Caki2 (cell line): ENCODE data around the gene SAP30BP. TPM values are rescaled to one million over a fixed set of nuclear protein-coding genes. Genes with fewer than 3 reads are reported as not detected.
A peak's percentile ranks its signal among the peaks of the same experiment; 100 is the strongest.
"Not testable (repeated sequence)": the region's sequence is repeated elsewhere in the genome, so short reads cannot be mapped to it uniquely, and the experiment has no call there.

Source experiments
- DNase-seq: peaks from one replicate; pipeline ENCODE4 v3.0.0-alpha.2; 2015; ENCODE audit warnings: low read depth
- in situ Hi-C: cut with HindIII; loops from 2 replicates; pipeline ENCODE4 v1.10.0; 2016; ENCODE audit warnings: low sequenced_read_pairs, low pct_unique_long_range_greater_than_20kb, mixed read lengths
- total RNA-seq: library from RNA; depleted of rRNA; stranded (reverse); fragments of >200 nt; shearing (Covaris generic); gene quantifications from 2 replicates; pipeline ENCODE4 v1.2.3, GENCODE V29; 2014; ENCODE audit warnings: low replicate concordance

SAP30BP gene
- total RNA-seq, 1 experiment from 2014 or later, result 96.6 TPM

DNA sequence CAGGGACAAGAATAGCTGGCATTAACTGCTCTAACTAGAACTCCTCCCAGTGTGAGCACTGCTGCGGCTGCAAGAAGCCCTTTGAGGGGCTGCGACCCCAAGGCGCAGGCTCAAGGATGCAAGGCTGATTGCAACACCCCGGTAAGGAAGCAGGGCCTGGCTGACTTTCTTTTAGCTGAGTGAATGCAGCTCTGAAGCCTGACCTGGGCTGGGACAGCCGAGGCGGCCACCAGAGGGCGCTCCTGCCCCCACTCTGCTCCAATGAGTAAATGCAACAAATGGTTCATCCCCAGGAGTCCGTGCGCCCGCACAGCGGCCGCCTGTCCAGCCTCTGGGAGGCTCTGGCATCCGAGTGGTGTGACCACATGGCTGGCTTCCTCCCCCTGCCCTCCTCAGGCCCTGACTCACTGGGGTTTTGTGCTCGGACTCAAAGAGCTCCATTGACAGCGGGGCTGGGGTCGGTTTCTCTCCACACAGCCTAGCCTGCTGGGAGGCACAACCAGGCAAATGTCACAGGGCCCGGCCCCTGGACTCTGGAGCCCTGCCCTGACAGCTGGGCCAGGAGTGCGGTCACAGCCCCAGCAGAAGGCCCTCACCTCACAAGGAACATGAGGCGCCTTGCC lies 34.2 kb upstream of the SAP30BP start, which contains the start of gene SMIM5:
Gene SMIM5 (plus strand): TSS at position 572 of the 623 bp plus-strand sequence. CDS start 6,768 bp downstream, outside the sequence.
- in situ Hi-C loops, result no loop called here
- peak; percentile 84 for DNase-seq

DNA sequence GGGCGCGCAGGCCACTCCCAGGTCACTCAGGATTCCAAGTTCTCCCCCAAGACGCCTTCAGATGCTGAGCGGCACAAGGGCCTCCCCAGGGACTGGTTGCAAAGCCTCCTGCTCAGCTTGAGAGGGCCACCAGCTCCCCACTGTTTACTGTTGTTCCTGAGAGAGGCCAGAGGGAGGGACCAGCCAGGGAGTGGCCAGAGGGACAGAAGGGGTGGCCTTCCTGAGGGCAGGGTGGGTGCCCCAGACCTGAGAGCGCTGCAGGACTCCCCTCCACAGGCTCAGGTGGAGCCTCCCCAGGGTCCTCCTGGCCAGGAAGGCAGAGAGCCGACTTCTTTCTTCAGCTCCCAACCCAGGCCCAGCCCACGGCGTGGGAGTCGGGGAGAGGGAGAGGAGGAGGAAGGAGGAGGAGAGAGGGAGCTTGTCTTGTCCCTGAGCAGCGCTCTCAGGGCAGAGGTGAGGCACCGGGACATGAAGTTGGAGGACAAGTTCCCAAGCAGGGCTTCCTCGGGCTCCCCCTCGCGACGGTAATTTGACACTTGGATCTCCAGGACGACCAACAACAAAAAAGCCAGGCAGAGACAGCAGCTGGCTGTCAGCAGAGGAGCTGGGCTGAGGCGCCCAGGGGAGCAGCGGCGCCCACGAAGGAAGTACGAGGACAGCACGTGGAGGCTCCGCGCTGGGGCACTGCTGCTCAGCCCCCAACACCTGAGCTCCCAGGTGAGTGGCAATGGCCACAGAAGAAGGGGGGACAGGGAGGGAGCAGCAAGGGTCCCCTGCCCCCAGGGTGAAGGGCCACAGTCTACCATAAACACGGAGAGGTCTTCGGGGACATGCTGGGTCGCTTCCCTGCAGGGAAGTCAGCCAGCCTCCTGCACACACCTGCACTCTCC lies 33.4 kb upstream of the SAP30BP start:
- in situ Hi-C loops, result no loop called here
- DNase-seq, result peak; percentile 89

GRCh38 chr17:75634376-75634740 lies 32.8 kb upstream of the SAP30BP start:
- DNase-seq, result no peak
- in situ Hi-C loops, result no loop called here

DNA sequence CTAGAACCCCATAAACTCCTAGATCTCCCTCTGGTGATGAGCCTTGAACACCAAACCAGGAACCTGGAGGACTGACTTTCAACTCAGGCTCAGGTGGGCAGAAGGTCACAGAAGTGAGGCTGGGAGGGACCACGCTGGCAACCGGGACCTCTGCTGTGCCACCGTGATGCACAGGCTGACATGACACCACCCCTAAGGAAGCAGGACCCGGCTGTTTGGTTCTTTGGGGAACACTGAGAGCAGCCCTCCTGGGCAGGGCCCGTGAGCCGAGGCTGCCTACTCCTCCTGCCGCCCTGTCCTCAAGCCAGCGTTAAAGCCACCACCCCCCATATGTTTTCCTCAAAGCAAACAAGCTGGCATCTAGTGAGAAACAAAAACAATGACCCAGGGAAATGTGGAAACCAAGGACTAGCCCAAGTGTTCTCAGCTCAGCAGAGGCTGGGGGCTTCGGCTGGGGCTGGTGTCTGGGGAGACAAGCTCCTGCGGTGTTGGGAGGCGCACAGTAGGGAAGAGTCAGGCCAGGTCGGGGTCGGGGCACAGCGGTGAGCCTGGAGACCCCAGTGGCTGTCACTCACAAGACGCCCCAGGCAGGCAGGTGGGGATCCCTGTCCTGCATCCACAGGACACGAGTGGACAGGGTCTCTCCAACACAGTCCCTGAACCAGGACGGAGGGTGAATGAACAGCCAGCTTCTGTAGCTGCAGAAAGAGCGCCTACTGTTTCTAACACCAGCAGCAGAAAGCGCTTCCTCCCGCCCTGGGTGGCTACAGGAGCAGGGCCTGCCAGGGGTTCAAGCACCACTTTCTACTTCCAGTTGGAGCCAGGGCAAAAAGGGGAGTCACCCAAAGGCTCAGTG lies 32.2 kb upstream of the SAP30BP start:
- DNase-seq, result no peak
- in situ Hi-C loops, result no loop called here

DNA sequence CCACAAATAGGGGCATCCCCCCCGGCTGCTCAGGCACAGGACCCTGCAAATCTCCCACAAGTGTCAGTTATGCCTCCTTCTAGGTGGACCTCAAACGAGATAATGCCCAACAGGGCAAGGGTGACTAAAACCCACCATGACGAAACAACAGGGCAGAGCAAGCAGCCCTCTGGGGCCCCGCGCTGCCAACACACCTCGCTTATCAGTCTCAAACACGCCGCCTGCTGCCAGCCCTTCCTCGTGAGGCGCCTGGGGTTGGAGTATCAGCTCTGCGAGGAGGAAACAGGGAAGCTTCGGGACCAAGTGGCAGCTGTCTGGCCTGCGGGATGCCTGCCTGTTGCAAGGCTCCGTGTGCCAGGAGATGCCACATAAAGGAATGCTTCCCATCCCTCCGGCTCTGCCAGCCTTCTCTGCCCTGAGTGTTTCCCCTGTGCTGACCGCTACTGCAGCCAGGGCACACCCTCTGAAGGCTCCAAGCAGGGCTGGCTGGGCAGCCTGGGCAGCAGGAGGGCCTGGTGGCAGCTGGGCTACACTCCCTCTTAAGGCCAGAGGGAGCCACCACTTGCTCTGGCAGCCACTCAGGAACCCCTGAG lies 31.4 kb upstream of the SAP30BP start:
- in situ Hi-C loops, result no loop called here
- no peak for DNase-seq

DNA sequence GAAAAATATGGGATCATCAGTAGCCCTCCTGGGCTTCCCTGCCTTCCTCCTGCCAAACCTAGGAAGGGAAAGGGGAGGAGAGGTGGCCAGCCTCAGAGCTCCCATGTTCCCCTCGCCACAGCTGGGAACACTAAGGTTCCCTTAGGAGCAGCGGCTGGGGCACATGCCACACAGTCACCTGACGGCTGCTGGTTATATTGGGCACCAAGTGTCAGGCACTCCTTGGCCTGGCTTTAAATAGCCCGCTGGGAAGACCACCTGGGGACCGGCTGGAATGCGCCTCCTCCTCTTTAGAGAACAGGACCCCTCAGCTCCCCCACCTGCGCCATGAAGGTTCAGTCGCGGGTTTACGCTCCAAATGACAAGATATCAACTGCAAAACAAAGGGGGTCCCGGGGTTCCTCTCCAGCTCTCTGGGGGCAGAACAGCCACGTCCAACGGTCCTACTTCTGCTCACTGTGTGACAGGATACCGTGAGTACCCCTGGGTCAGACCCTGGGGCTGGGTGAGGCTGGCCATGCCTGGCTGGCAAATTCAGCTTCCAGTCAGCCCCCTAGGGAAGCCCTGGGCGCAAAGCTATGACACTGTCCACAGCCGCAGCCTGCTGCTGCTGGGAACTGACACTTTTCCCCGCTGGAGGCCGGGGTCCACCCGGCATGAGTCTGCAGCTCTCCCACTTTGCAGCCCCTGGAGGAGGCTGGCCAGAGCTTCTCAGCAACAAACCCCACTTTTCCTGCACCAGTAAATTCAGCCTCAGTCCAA lies 30.6 kb upstream of the SAP30BP start:
- no peak for DNase-seq

GRCh38 chr17:75637143-75637538 lies 30.0 kb upstream of the SAP30BP start:
- DNase-seq, result no peak
- in situ Hi-C loops, result no loop called here

More for the DNA sequence above, 30.6 kb upstream of the SAP30BP start:
- in situ Hi-C loops, result no loop called here

DNA sequence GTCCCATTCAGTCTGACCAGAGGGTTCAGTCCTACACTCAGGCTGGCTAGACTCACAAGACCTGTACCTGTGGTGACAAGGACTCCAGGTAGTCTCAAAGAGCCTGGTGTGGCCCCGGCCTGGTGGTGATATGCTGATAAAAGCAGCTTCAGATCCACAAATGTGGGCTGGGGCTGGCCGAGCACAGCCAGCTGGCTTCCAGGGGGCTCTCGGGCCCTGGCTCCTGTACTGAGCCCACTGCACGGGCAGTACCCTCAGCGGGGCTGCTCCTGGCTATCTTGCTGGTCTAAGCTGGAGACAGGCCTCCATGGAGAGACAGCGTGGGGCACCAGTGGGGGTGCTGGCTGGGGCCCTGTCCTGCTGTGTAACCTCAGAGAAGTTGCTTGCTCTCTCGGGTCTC lies 29.6 kb upstream of the SAP30BP start:
- DNase-seq, result no peak
- in situ Hi-C loops, result no loop called here

GRCh38 chr17:75638039-75638438 lies 29.1 kb upstream of the SAP30BP start:
- DNase-seq, in situ Hi-C loops: not testable (repeated sequence)

DNA sequence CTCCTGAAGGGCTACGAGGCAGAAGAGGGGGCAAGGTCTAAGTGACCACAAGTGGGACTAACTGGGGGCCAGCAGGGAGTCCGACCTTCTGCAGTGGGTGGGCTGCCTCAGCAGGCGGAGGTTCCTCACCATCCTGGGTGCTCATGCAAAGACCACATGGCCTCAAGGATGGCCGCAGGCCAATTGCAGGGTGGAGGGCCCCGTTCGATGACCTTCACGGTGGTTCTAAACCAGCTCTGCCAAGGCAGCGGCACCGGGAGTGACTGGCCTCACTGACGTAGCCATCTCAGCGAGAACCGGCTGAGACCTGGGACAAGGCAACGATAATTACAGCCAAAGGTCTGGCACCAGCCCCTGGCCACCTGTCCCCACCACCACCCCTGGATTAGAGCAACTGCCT lies 28.2 kb upstream of the SAP30BP start:
- no peak for DNase-seq
- in situ Hi-C loops, result no loop called here

DNA sequence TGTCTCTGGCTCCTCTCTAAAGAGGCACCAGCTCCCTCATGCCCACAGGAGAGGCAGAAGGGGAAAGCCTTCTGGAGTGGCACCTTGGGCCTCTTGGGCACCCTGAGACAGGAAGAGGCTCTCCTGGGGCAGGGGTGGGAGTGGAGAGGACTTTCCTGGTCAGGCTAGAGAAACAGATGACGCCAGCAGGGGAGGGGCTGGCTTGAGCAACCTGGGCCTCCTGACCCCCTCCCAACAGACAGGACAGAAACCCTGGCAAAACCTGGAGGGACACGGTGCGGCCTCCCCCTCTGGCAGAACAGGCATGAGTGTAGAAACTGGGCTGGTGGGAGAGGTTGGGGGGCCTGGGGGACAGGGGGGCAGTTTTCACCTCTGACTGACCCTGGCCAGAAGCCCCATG lies 27.8 kb upstream of the SAP30BP start:
- no peak for DNase-seq
- in situ Hi-C loops, result no loop called here

DNA sequence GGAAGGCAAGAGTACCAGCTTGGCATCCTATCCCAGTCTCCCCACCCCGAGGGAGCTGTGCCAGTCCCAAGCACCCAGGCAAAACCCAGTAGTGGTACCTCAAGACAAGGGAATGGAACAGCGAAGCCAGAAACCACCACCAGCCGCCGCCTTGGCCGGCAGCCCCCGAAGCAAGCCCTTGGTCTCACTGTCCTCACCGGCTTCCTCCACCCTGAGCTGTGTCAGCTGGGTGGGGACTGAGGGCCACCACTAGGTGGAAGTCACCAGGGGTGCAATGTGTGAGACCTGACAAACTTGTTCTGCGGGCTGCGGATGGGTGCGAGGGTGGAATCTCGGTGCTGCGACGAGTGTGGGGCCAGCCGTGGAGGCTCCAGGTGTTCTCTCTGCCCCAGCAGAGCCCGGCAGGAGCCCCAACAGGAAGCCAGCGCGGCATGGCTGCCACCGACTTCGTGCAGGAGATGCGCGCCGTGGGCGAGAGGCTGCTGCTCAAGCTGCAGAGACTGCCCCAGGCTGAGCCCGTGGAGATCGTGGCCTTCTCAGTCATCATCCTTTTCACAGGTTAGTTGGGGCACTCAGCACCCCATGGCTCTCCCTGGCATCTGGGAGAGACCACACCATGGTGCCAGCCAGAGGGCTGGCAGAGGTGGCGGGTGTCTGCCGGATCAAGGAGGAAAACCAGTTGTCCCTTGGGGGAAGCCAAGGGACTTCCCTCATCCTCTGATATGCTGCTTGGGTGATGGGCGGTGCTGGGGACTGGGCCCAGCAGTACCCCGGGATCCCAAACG lies 27.2 kb upstream of the SAP30BP start:
- DNase-seq, result no peak
- in situ Hi-C loops, result no loop called here

GRCh38 chr17:75640556-75641119 lies 26.5 kb upstream of the SAP30BP start:
- no peak for DNase-seq
- in situ Hi-C loops, result no loop called here

DNA sequence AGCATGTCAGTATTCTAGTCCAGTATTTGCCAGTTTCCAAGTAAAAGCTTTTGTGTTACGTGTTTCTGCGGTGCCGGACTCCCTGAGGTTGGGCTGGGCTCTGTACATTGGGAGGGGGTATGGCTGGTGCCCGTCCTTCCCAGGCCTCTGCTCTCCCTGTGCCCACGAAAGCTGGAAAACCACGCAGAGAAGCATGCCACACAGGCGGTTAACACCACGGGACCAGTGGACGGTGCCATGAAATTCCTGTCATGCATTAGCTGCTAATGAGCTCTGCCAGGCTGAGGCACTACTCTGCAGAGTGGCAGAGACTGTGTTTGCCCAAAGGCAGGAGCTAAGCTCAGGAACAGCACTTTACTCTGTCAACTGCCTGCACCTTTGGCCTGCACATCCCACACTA lies 25.8 kb upstream of the SAP30BP start:
- in situ Hi-C loops, result no loop called here
- DNase-seq, result no peak

DNA sequence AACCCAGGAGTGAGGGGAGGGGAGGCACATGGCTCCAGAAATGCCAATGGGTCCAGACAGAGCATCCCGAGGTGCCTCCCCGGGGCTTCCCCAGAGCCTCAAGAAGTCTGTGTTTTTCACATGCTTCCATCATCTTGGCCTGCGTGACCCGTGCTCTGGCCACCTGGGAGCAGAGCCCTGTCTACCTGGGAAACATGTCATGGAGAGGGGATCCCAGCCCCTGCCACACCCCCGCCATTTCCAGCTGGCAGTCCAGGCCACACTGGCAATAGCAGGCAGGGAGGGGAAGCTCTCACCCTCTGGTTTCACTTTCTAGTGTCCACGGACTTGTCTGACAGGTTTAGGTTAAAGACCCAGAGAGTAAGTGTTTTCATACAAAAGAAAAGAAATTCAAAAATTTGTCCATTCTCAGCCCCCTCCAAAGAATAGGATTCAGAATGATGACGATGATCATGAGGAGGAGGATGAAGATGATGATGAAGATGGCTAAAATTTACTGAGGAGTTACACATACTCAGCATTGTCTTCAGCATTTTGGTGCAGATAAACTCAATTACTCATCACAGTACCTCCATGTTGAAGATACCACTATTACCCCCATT lies 24.9 kb upstream of the SAP30BP start:
- in situ Hi-C loops, result no loop called here
- no peak for DNase-seq

GRCh38 chr17:75642784-75643642 lies 24.1 kb upstream of the SAP30BP start:
- DNase-seq, result no peak
- in situ Hi-C loops, result no loop called here
